Measurements from ENCODE around the gene CDC7. TPM values are rescaled to one million over a fixed set of nuclear protein-coding genes. Genes with fewer than 3 reads are reported as not detected.
"Not testable (repeated sequence)": the region's sequence is repeated elsewhere in the genome, so short reads cannot be mapped to it uniquely, and the experiment has no call there.

The CDC7 gene
- total RNA-seq, 3 donors from 2014 or later (not counting 1 experiment from before 2014, with no cell fraction given): 7.2 to 11.4 (median 7.9) TPM

- peak in 2 of 3 donors; percentile 49 to 72 for ATAC-seq
Measured at GRCh38 chr1:91511386-91511785, 10.7 kb downstream of the CDC7 start.

GRCh38 chr1:91513160-91513559 is 12.5 kb downstream of the CDC7 start:
- Mint-ChIP-seq H3K27ac (peak overlapping the region; percentile 61 to 71), H3K9me3 (no peaks in the 10 kb centered on the region), H3K27me3 (ENCODE audit: low read depth in 2 of 2) (no peaks in the 10 kb centered on the region), H3K4me1 (peaks cover 20 to 31% of the 10 kb centered on the region in 2 donors), H3K36me3 (peaks cover 6% of the 10 kb centered on the region), H3K4me3 (no peak overlapping the region)
- no peak overlapping the region for H3K4me3 ChIP-seq (ENCODE audit: low read length)
- no CpG with 5 or more reads among the region's 2 CpGs for WGBS (ENCODE audit: insufficient coverage)
- no peaks in the 10 kb centered on the region for H3K9me3 ChIP-seq (ENCODE audit: control insufficient read depth, insufficient read depth, low read length)
- TF ChIP-seq CTCF (IDR thresholded peaks at IDR 0.05): peak; percentile 75
- DNase-seq: peak in 1 of 2 donors; percentile 47
- H3K36me3 ChIP-seq (ENCODE audit: control insufficient read depth, insufficient read depth, low read length): peaks cover 3% of the 10 kb centered on the region
- intact Hi-C loops (cut with micrococcal nuclease): loop anchor here (1.0 to 5.0 kb wide), 8 partner anchors 34 to 414 kb away; no protein-coding TSS in a partner anchor
- no peak overlapping the region for H3K27ac ChIP-seq (ENCODE audit: low read length)
- ATAC-seq: peak in 2 of 3 donors; percentile 68 to 72
- H3K4me1 ChIP-seq (ENCODE audit: control insufficient read depth, insufficient read depth, low read length): no peaks in the 10 kb centered on the region
- no peaks in the 10 kb centered on the region for H3K27me3 ChIP-seq (ENCODE audit: control insufficient read depth, insufficient read depth, low read length)

More at GRCh38 chr1:91511386-91511785, 10.7 kb downstream of the CDC7 start:
- H3K9me3 Mint-ChIP-seq: no peaks in the 10 kb centered on the region
- no peaks in the 10 kb centered on the region for H3K9me3 ChIP-seq (ENCODE audit: control insufficient read depth, insufficient read depth, low read length)
- no peaks in the 10 kb centered on the region for H3K27me3 Mint-ChIP-seq (ENCODE audit: low read depth in 2 of 2)
- 100% methylated on average over 1 of the region's 3 CpGs for WGBS (ENCODE audit: insufficient coverage)
- H3K27ac ChIP-seq (ENCODE audit: low read length): no peak overlapping the region
- TF ChIP-seq CTCF (IDR thresholded peaks at IDR 0.05): peak; percentile 70
- H3K4me1 ChIP-seq (ENCODE audit: control insufficient read depth, insufficient read depth, low read length): no peaks in the 10 kb centered on the region
- peaks cover 6% of the 10 kb centered on the region for H3K36me3 Mint-ChIP-seq
- H3K4me3 Mint-ChIP-seq: no peak overlapping the region
- no peaks in the 10 kb centered on the region for H3K27me3 ChIP-seq (ENCODE audit: control insufficient read depth, insufficient read depth, low read length)
- intact Hi-C loops (cut with micrococcal nuclease): loop anchor here (5.0 kb wide), 7 partner anchors 36 to 371 kb away; no protein-coding TSS in a partner anchor
- H3K4me3 ChIP-seq (ENCODE audit: low read length): no peak overlapping the region
- H3K4me1 Mint-ChIP-seq: peaks cover 11 to 24% of the 10 kb centered on the region in 2 donors
- peak in 1 of 2 donors; percentile 70 for DNase-seq
- H3K27ac Mint-ChIP-seq: no peak overlapping the region
- H3K36me3 ChIP-seq (ENCODE audit: control insufficient read depth, insufficient read depth, low read length): peaks cover 3% of the 10 kb centered on the region

- no peak overlapping the region for H3K4me3 Mint-ChIP-seq
- DNase-seq (no peak), ATAC-seq (peak in 1 of 3 donors; percentile 35)
- no peak for TF ChIP-seq CTCF (IDR thresholded peaks at IDR 0.05)
- intact Hi-C loops (cut with micrococcal nuclease): loop anchor here (1.0 to 5.0 kb wide), 8 partner anchors 34 to 414 kb away; no protein-coding TSS in a partner anchor
- no peaks in the 10 kb centered on the region for H3K27me3 Mint-ChIP-seq (ENCODE audit: low read depth in 2 of 2)
- peaks cover 6% of the 10 kb centered on the region for H3K36me3 Mint-ChIP-seq
- peaks cover 26 to 36% of the 10 kb centered on the region in 2 donors for H3K4me1 Mint-ChIP-seq
- peak overlapping the region in 1 of 2 donors; percentile 61 for H3K27ac Mint-ChIP-seq
- peaks cover 3% of the 10 kb centered on the region for H3K36me3 ChIP-seq (ENCODE audit: control insufficient read depth, insufficient read depth, low read length)
- H3K4me1 ChIP-seq (ENCODE audit: control insufficient read depth, insufficient read depth, low read length): peaks cover 2% of the 10 kb centered on the region
- H3K27me3 ChIP-seq (ENCODE audit: control insufficient read depth, insufficient read depth, low read length): no peaks in the 10 kb centered on the region
- H3K4me3 ChIP-seq (ENCODE audit: low read length): no peak overlapping the region
- no CpG with 5 or more reads among the region's 1 CpG for WGBS (ENCODE audit: insufficient coverage)
- no peaks in the 10 kb centered on the region for H3K9me3 Mint-ChIP-seq
- no peak overlapping the region for H3K27ac ChIP-seq (ENCODE audit: low read length)
- H3K9me3 ChIP-seq (ENCODE audit: control insufficient read depth, insufficient read depth, low read length): no peaks in the 10 kb centered on the region
Measured at GRCh38 chr1:91513706-91514105, 13.1 kb downstream of the CDC7 start.

- 85% methylated on average over 2 of the region's 3 CpGs for WGBS (ENCODE audit: insufficient coverage)
- no peak overlapping the region for H3K4me3 Mint-ChIP-seq
- H3K9me3 ChIP-seq (ENCODE audit: control insufficient read depth, insufficient read depth, low read length): no peaks in the 10 kb centered on the region
- H3K4me1 Mint-ChIP-seq: peaks cover 42 to 44% of the 10 kb centered on the region in 2 donors
- peaks cover 8% of the 10 kb centered on the region for H3K4me1 ChIP-seq (ENCODE audit: control insufficient read depth, insufficient read depth, low read length)
- no peak overlapping the region for H3K4me3 ChIP-seq (ENCODE audit: low read length)
- DNase-seq (no peak), ATAC-seq (no peak)
- peaks cover 6% of the 10 kb centered on the region for H3K36me3 Mint-ChIP-seq
- H3K27ac ChIP-seq (ENCODE audit: low read length): no peak overlapping the region
- no peaks in the 10 kb centered on the region for H3K27me3 ChIP-seq (ENCODE audit: control insufficient read depth, insufficient read depth, low read length)
- H3K36me3 ChIP-seq (ENCODE audit: control insufficient read depth, insufficient read depth, low read length): no peaks in the 10 kb centered on the region
- H3K27me3 Mint-ChIP-seq (ENCODE audit: low read depth in 2 of 2): no peaks in the 10 kb centered on the region
- no peak overlapping the region for H3K27ac Mint-ChIP-seq
- TF ChIP-seq CTCF (IDR thresholded peaks at IDR 0.05): no peak
- intact Hi-C loops (cut with micrococcal nuclease): no loop called here
- H3K9me3 Mint-ChIP-seq: no peaks in the 10 kb centered on the region
Measured at GRCh38 chr1:91515994-91516393, 15.3 kb downstream of the CDC7 start.

GRCh38 chr1:91516605-91517004 is 16.0 kb downstream of the CDC7 start:
- intact Hi-C loops (cut with micrococcal nuclease); H3K9me3 Mint-ChIP-seq; H3K36me3 Mint-ChIP-seq; H3K4me3 Mint-ChIP-seq; H3K9me3 ChIP-seq (ENCODE audit: control insufficient read depth, insufficient read depth, low read length); H3K27ac ChIP-seq (ENCODE audit: low read length); ATAC-seq; H3K36me3 ChIP-seq (ENCODE audit: control insufficient read depth, insufficient read depth, low read length); H3K4me1 ChIP-seq (ENCODE audit: control insufficient read depth, insufficient read depth, low read length); H3K27me3 ChIP-seq (ENCODE audit: control insufficient read depth, insufficient read depth, low read length); H3K27me3 Mint-ChIP-seq (ENCODE audit: low read depth in 2 of 2); H3K4me3 ChIP-seq (ENCODE audit: low read length); DNase-seq: not testable (repeated sequence)
- peaks cover 48 to 50% of the 10 kb centered on the region in 2 donors for H3K4me1 Mint-ChIP-seq
- peak overlapping the region in 1 of 2 donors; percentile 8 for H3K27ac Mint-ChIP-seq
- WGBS (ENCODE audit: insufficient coverage): 87% methylated on average over 7 of the region's 7 CpGs

Measured in natural killer cell (primary cell).